HEK293 (cell line): ENCODE data around the gene RNF222.
A peak's percentile ranks its signal among the peaks of the same experiment; 100 is the strongest.

Experiments
- MYNN ChIP-seq: fragments of 450-650 bp; formaldehyde crosslinking; IDR thresholded peaks from 2 replicates; pipeline ENCODE4 v1.5.1; 2016; ENCODE audit warnings: missing biosample characterization, missing genetic modification characterization, borderline replicate concordance
- TCF7L2 ChIP-seq: IDR thresholded peaks from 2 replicates; pipeline ENCODE4 v1.6.1; 2011; ENCODE audit warnings: low read depth, mild to moderate bottlenecking, inconsistent platforms, low read length, moderate library complexity, borderline replicate concordance
- YY1 ChIP-seq: fragments of 450-650 bp; formaldehyde crosslinking; IDR thresholded peaks from 2 replicates; pipeline ENCODE4 v1.5.1; 2018; ENCODE audit warnings: missing biosample characterization, missing genetic modification characterization
- ZNF133 ChIP-seq: fragments of 450-650 bp; formaldehyde crosslinking; IDR thresholded peaks from 2 replicates; pipeline ENCODE4 v1.5.1; 2016; ENCODE audit warnings: missing biosample characterization, missing genetic modification characterization
- ZNF239 ChIP-seq: fragments of 450-650 bp; formaldehyde crosslinking; IDR thresholded peaks from 2 replicates; pipeline ENCODE4 v1.5.1; 2016; ENCODE audit warnings: missing biosample characterization, missing genetic modification characterization
- ZNF24 ChIP-seq: fragments of 450-650 bp; formaldehyde crosslinking; IDR thresholded peaks from 2 replicates; pipeline ENCODE4 v1.5.1; 2016; ENCODE audit warnings: missing biosample characterization, missing genetic modification characterization
- TF ChIP-seq, protein P1 (sequence below): fragments of 450-650 bp; formaldehyde crosslinking; IDR thresholded peaks from 2 replicates; pipeline ENCODE4 v1.5.1; 2016; ENCODE audit warnings: missing biosample characterization, missing genetic modification characterization
- TF ChIP-seq, protein P2 (sequence below): fragments of 450-650 bp; formaldehyde crosslinking; optimal IDR thresholded peaks from 2 replicates; pipeline ENCODE3; 2016; ENCODE audit warnings: missing biosample characterization, mild to moderate bottlenecking, missing genetic modification characterization
- TF ChIP-seq, protein P3 (sequence below): fragments of 450-650 bp; formaldehyde crosslinking; conservative IDR thresholded peaks from 2 replicates; pipeline ENCODE4 v1.5.1; 2016; ENCODE audit warnings: low read depth, missing biosample characterization, missing genetic modification characterization

DNA sequence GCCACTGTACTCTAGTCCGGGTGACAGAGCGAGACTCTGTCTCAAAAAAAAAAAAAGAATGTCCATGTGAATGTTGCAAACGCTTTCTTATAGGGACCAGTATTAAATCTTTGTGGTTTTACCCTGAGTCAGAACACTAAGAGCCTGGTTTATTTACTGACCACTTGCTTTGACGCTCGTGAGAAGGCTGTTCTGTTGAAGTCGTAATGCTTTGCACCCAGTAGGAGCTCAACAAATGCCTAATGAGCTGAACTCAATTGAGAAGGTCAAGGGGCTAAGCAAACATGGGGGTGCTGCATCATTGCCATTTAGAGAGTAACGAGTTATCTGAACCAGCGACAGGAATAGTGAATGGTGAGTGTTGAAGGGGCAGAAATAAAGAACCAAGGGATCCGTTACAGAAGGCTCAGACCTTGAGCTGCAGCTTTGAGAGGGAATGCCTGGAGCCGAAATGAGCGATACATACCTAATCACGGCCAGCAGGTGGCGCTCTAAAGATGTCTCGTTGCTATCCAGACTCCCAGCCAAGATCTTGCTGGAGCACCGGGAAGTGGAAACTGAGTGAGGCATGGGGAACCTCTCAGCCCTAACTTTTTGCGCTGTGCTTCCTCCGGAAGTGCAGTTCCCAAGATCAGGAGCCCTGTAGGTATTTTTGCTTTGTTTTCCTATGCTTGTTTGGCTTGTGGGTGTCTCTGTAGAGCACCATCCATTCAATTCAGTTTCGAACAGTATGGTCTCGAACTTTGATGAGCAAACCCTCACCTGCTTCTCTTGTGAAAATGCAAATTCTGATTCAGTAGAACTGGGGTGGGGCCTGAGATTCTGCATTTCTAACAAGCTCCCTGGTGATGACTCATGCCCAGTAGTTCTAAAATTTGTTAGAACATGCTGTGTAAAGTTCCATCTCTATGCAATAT, 12.6 kb upstream of the RNF222 start:
- no peak for TF ChIP-seq TCF7L2
- TF ChIP-seq, protein P1, sequence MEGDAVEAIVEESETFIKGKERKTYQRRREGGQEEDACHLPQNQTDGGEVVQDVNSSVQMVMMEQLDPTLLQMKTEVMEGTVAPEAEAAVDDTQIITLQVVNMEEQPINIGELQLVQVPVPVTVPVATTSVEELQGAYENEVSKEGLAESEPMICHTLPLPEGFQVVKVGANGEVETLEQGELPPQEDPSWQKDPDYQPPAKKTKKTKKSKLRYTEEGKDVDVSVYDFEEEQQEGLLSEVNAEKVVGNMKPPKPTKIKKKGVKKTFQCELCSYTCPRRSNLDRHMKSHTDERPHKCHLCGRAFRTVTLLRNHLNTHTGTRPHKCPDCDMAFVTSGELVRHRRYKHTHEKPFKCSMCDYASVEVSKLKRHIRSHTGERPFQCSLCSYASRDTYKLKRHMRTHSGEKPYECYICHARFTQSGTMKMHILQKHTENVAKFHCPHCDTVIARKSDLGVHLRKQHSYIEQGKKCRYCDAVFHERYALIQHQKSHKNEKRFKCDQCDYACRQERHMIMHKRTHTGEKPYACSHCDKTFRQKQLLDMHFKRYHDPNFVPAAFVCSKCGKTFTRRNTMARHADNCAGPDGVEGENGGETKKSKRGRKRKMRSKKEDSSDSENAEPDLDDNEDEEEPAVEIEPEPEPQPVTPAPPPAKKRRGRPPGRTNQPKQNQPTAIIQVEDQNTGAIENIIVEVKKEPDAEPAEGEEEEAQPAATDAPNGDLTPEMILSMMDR (tag by site-specific recombination) = peak; percentile 71
- TF ChIP-seq, protein P2, sequence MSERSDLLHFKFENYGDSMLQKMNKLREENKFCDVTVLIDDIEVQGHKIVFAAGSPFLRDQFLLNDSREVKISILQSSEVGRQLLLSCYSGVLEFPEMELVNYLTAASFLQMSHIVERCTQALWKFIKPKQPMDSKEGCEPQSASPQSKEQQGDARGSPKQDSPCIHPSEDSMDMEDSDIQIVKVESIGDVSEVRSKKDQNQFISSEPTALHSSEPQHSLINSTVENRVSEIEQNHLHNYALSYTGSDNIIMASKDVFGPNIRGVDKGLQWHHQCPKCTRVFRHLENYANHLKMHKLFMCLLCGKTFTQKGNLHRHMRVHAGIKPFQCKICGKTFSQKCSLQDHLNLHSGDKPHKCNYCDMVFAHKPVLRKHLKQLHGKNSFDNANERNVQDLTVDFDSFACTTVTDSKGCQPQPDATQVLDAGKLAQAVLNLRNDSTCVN (tag by site-specific recombination) = no peak
- TF ChIP-seq MYNN = no peak
- TF ChIP-seq ZNF133 (tag by site-specific recombination) = no peak
- no peak for TF ChIP-seq YY1 (tag by site-specific recombination)
- TF ChIP-seq, protein P3, sequence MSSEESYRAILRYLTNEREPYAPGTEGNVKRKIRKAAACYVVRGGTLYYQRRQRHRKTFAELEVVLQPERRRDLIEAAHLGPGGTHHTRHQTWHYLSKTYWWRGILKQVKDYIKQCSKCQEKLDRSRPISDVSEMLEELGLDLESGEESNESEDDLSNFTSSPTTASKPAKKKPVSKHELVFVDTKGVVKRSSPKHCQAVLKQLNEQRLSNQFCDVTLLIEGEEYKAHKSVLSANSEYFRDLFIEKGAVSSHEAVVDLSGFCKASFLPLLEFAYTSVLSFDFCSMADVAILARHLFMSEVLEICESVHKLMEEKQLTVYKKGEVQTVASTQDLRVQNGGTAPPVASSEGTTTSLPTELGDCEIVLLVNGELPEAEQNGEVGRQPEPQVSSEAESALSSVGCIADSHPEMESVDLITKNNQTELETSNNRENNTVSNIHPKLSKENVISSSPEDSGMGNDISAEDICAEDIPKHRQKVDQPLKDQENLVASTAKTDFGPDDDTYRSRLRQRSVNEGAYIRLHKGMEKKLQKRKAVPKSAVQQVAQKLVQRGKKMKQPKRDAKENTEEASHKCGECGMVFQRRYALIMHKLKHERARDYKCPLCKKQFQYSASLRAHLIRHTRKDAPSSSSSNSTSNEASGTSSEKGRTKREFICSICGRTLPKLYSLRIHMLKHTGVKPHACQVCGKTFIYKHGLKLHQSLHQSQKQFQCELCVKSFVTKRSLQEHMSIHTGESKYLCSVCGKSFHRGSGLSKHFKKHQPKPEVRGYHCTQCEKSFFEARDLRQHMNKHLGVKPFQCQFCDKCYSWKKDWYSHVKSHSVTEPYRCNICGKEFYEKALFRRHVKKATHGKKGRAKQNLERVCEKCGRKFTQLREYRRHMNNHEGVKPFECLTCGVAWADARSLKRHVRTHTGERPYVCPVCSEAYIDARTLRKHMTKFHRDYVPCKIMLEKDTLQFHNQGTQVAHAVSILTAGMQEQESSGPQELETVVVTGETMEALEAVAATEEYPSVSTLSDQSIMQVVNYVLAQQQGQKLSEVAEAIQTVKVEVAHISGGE = peak; percentile 26; the same call in 1 of the 2 replicates
- no peak for TF ChIP-seq ZNF239 (tag by site-specific recombination)
- TF ChIP-seq ZNF24 (tag by site-specific recombination) = no peak
